HEK293 (cell line): ENCODE results near the gene HEATR3.

Experiments
- CTCF ChIA-PET: fragments of 350-600 bp; formaldehyde crosslinking; extraction: SDS; loops from one replicate; lab custom pipeline; 2021; ENCODE audit warnings: antibody characterized with exemption; lab: Yijun Ruan, JAX
- POLR2A ChIA-PET: fragments of 300-600 bp; formaldehyde crosslinking; extraction: SDS; loops from one replicate; lab custom pipeline; 2020; ENCODE audit warnings: antibody characterized with exemption, inconsistent platforms; lab: Yijun Ruan, JAX
- H3K27ac ChIP-seq: fragments of 200-500 bp; sonication (Bioruptor generic); 2 replicates; pipeline ENCODE4 v1.5.1; 2014; ENCODE audit warnings: low read depth, low read length, control low read depth, inconsistent platforms; ENCODE audit errors: extremely low read depth
- H3K36me3 ChIP-seq, 2 experiments: fragments of 200-500 bp in 1 of 2; sonication (Bioruptor generic) in 1 of 2; 1 replicate in 1 of 2; 2 replicates in 1 of 2; pipeline ENCODE4 v1.5.1; 2014 to 2017; ENCODE audit warnings: inconsistent platforms in 2 of 2, low read length in 2 of 2; ENCODE audit not compliant: control insufficient read depth in 2 of 2, insufficient read depth in 1 of 2
- H3K4me1 ChIP-seq: fragments of 200-500 bp; sonication (Bioruptor generic); 2 replicates; pipeline ENCODE4 v1.5.1; 2014; ENCODE audit warnings: mild to moderate bottlenecking, low read length, inconsistent platforms; ENCODE audit not compliant: control insufficient read depth, insufficient read depth
- H3K4me3 ChIP-seq: 2 replicates; pipeline ENCODE4 v1.5.1; 2011; ENCODE audit warnings: low read depth, mild to moderate bottlenecking, control low read depth, low read length, moderate library complexity
- H3K9me3 ChIP-seq: fragments of 200-500 bp; sonication (Bioruptor generic); 2 replicates; pipeline ENCODE4 v1.5.1; 2014; ENCODE audit warnings: low read depth, low read length, inconsistent platforms; ENCODE audit not compliant: control insufficient read depth, insufficient read depth
- EGR2 ChIP-seq: fragments of 450-650 bp; formaldehyde crosslinking; IDR thresholded peaks from 2 replicates; pipeline ENCODE4 v1.5.1; 2016; ENCODE audit warnings: low read depth, missing biosample characterization, missing genetic modification characterization
- GLIS1 ChIP-seq: fragments of 450-650 bp; formaldehyde crosslinking; IDR thresholded peaks from 2 replicates; pipeline ENCODE4 v1.5.1; 2016; ENCODE audit warnings: missing biosample characterization, missing genetic modification characterization
- PRDM10 ChIP-seq: fragments of 450-650 bp; formaldehyde crosslinking; IDR thresholded peaks from 2 replicates; pipeline ENCODE4 v1.5.1; 2016; ENCODE audit warnings: missing biosample characterization, missing genetic modification characterization
- SCRT2 ChIP-seq: fragments of 450-650 bp; formaldehyde crosslinking; IDR thresholded peaks from 2 replicates; pipeline ENCODE4 v1.5.1; 2016; ENCODE audit warnings: missing biosample characterization, missing genetic modification characterization
- TSHZ1 ChIP-seq: fragments of 450-650 bp; formaldehyde crosslinking; IDR thresholded peaks from 2 replicates; pipeline ENCODE4 v1.5.1; 2016; ENCODE audit warnings: missing biosample characterization, missing genetic modification characterization, borderline replicate concordance
- YY2 ChIP-seq: fragments of 450-650 bp; formaldehyde crosslinking; IDR thresholded peaks from 2 replicates; pipeline ENCODE4 v1.5.1; 2016; ENCODE audit warnings: missing biosample characterization, missing genetic modification characterization
- ZBTB44 ChIP-seq: fragments of 450-650 bp; IDR thresholded peaks from 2 replicates; pipeline ENCODE4 v1.5.1; 2018; ENCODE audit warnings: missing biosample characterization, mild to moderate bottlenecking, missing genetic modification characterization
- ZFP3 ChIP-seq: fragments of 450-650 bp; formaldehyde crosslinking; IDR thresholded peaks from 2 replicates; pipeline ENCODE4 v1.5.1; 2016; ENCODE audit warnings: low read depth, missing biosample characterization, missing genetic modification characterization
- ZNF2 ChIP-seq: fragments of 450-650 bp; formaldehyde crosslinking; IDR thresholded peaks from 2 replicates; pipeline ENCODE4 v1.5.1; 2016; ENCODE audit warnings: missing biosample characterization, missing genetic modification characterization
- ZNF362 ChIP-seq: fragments of 450-650 bp; formaldehyde crosslinking; IDR thresholded peaks from 2 replicates; pipeline ENCODE4 v1.5.1; 2016; ENCODE audit warnings: missing biosample characterization, missing genetic modification characterization
- ZNF391 ChIP-seq: fragments of 450-650 bp; formaldehyde crosslinking; IDR thresholded peaks from 2 replicates; pipeline ENCODE4 v1.5.1; 2016; ENCODE audit warnings: low read depth, missing biosample characterization, missing genetic modification characterization, borderline replicate concordance
- ZNF571 ChIP-seq: fragments of 450-650 bp; formaldehyde crosslinking; IDR thresholded peaks from 2 replicates; pipeline ENCODE4 v1.5.0; 2017; ENCODE audit warnings: missing biosample characterization, missing genetic modification characterization
- TF ChIP-seq, protein P1 (sequence below): fragments of 450-650 bp; formaldehyde crosslinking; IDR thresholded peaks from 2 replicates; pipeline ENCODE4 v1.5.1; 2016; ENCODE audit warnings: missing biosample characterization, missing genetic modification characterization, borderline replicate concordance

The HEATR3 gene

GRCh38 chr16:50152807-50153595 lies 87.2 kb downstream of the HEATR3 start, which contains the start of gene TENT4B (continued):
- TF ChIP-seq PRDM10 (tag by site-specific recombination) (peak; percentile 85), ZNF571 (no peak), ZBTB44 (tag by site-specific recombination) (peak; percentile 40; the same call in 1 of the 2 replicates)

DNA sequence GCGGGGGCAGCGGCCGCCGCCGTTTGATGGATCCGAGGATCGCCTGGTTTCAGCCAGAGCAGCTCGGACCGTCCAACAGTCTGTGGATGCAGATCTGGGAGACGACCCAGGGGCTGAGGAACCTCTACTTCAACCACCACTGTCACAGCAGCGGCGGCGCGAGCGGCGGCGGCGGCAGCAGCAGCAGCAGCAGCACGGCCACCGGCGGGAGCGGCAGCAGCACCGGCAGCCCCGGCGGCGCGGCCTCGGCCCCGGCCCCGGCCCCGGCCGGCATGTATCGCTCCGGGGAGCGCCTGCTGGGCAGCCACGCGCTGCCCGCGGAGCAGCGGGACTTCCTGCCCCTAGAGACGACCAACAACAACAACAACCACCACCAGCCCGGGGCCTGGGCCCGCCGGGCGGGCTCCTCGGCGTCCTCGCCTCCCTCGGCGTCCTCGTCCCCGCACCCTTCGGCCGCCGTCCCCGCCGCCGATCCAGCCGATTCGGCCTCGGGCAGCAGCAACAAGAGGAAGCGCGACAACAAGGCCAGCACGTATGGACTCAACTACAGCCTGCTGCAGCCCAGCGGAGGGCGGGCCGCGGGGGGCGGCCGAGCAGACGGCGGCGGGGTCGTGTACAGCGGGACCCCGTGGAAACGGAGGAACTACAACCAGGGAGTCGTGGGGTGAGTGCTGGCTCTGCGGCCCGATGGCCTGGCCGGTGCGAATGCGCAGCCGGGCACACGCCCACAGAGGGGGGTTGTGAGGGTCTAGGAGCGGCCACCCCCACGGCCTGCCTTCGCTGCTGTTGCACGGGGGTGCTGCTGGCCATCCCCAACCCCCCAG lies 88.0 kb downstream of the HEATR3 start:
- peak overlapping the region; percentile 80 for H3K27ac ChIP-seq
- H3K9me3 ChIP-seq = no peaks in the 10 kb centered on the region
- H3K36me3 ChIP-seq = no peaks in the 10 kb centered on the region; a peak in 1 of 3 replicates
- POLR2A ChIA-PET = no interaction called here
- peak overlapping the region; percentile 72 for H3K4me3 ChIP-seq
- CTCF ChIA-PET = no interaction called here
- peaks cover 3% of the 10 kb centered on the region; the same call in 1 of the 2 replicates for H3K4me1 ChIP-seq
- peak; percentile 63; the same call in 1 of the 2 replicates for TF ChIP-seq EGR2
- TF ChIP-seq ZNF2 (tag by site-specific recombination) = peak; percentile 30; the same call in 1 of the 2 replicates
- 0 out of 2 replicates have a peak, but pooled peaks have one; percentile 17 for TF ChIP-seq SCRT2 (tag by site-specific recombination)
- TF ChIP-seq, protein P1, sequence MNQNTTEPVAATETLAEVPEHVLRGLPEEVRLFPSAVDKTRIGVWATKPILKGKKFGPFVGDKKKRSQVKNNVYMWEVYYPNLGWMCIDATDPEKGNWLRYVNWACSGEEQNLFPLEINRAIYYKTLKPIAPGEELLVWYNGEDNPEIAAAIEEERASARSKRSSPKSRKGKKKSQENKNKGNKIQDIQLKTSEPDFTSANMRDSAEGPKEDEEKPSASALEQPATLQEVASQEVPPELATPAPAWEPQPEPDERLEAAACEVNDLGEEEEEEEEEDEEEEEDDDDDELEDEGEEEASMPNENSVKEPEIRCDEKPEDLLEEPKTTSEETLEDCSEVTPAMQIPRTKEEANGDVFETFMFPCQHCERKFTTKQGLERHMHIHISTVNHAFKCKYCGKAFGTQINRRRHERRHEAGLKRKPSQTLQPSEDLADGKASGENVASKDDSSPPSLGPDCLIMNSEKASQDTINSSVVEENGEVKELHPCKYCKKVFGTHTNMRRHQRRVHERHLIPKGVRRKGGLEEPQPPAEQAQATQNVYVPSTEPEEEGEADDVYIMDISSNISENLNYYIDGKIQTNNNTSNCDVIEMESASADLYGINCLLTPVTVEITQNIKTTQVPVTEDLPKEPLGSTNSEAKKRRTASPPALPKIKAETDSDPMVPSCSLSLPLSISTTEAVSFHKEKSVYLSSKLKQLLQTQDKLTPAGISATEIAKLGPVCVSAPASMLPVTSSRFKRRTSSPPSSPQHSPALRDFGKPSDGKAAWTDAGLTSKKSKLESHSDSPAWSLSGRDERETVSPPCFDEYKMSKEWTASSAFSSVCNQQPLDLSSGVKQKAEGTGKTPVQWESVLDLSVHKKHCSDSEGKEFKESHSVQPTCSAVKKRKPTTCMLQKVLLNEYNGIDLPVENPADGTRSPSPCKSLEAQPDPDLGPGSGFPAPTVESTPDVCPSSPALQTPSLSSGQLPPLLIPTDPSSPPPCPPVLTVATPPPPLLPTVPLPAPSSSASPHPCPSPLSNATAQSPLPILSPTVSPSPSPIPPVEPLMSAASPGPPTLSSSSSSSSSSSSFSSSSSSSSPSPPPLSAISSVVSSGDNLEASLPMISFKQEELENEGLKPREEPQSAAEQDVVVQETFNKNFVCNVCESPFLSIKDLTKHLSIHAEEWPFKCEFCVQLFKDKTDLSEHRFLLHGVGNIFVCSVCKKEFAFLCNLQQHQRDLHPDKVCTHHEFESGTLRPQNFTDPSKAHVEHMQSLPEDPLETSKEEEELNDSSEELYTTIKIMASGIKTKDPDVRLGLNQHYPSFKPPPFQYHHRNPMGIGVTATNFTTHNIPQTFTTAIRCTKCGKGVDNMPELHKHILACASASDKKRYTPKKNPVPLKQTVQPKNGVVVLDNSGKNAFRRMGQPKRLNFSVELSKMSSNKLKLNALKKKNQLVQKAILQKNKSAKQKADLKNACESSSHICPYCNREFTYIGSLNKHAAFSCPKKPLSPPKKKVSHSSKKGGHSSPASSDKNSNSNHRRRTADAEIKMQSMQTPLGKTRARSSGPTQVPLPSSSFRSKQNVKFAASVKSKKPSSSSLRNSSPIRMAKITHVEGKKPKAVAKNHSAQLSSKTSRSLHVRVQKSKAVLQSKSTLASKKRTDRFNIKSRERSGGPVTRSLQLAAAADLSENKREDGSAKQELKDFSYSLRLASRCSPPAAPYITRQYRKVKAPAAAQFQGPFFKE (tag by site-specific recombination) = 0 out of 2 replicates have a peak, but pooled peaks have one; percentile 45
- no peak for TF ChIP-seq ZNF362 (tag by site-specific recombination)
- no peak; the same call in 1 of the 2 replicates for TF ChIP-seq ZBTB44 (tag by site-specific recombination)
- 0 out of 2 replicates have a peak, but pooled peaks have one; percentile 6 for TF ChIP-seq YY2
- TF ChIP-seq ZNF391 = no peak
- TF ChIP-seq TSHZ1 (tag by site-specific recombination) = no peak
- TF ChIP-seq ZFP3 (tag by site-specific recombination) = peak; percentile 83
- peak; percentile 6 for TF ChIP-seq GLIS1 (tag by site-specific recombination)
